GM12872 (cell line): ENCODE data around the gene MIPOL1.

Source experiments
- TF ChIP-seq, protein P1 (sequence below): IDR thresholded peaks from 3 replicates; pipeline ENCODE4 v1.5.1; 2011; ENCODE audit warnings: low read depth, mild to moderate bottlenecking, low read length, moderate library complexity; ENCODE audit not compliant: insufficient read depth

MIPOL1 gene

DNA sequence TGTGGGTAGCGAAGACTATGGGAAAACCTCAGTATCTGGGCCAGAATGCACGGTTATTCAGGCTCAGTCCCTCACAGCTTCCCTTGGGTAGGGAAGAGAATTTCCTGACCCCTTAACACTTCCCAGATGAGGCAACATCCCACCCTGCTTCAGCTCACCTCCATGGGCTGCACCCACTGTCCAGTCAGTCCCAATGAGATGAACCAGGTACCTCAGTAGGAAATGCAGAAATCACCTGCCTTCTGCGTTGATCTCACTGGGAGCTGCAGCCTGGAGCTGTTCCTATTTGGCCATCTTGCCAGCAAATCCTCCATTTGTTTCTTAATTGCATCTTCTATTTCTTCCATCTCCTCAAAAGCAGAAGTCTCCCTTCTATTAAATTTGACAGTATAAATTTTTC, 292.9 kb downstream of the MIPOL1 start:
- TF ChIP-seq, protein P1, sequence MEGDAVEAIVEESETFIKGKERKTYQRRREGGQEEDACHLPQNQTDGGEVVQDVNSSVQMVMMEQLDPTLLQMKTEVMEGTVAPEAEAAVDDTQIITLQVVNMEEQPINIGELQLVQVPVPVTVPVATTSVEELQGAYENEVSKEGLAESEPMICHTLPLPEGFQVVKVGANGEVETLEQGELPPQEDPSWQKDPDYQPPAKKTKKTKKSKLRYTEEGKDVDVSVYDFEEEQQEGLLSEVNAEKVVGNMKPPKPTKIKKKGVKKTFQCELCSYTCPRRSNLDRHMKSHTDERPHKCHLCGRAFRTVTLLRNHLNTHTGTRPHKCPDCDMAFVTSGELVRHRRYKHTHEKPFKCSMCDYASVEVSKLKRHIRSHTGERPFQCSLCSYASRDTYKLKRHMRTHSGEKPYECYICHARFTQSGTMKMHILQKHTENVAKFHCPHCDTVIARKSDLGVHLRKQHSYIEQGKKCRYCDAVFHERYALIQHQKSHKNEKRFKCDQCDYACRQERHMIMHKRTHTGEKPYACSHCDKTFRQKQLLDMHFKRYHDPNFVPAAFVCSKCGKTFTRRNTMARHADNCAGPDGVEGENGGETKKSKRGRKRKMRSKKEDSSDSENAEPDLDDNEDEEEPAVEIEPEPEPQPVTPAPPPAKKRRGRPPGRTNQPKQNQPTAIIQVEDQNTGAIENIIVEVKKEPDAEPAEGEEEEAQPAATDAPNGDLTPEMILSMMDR = no peak

DNA sequence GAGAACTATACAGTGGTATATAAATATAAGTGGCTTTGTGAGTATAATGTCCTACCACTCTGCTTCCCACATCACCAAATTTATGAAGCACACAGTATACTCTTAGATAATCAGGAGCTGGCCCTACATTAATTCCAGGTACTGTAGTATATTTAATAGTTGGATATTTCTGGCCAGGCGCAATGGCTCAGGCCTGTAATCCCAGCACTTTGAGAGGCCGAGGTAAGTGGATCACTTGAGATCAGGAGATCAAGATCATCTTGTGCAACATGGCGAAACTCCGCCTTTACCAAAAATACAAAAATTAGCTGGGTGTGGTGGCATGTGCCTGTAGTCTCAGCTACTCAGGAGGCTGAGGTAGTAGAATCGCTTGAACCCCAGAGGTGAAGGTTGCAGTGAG, 293.3 kb downstream of the MIPOL1 start:
- TF ChIP-seq, protein P1 = no peak

DNA sequence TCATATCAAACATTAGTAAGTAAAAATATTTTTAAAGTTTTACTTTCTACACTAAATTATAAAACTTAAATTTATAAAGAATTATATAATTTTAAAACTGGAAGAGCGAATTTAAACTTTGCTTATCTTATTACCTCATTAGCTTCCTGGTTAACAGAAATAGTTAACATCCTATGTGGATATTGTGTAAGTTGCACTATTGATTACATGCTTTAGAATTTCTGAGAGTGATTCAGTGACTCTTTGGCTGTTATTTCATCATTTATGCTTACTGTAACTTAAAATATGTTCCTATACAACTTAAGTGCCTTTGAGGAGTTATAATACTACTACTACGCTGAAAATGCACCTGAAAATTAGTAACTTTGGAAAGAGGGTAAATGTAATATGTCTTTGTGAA, 295.9 kb downstream of the MIPOL1 start:
- TF ChIP-seq, protein P1 = no peak

DNA sequence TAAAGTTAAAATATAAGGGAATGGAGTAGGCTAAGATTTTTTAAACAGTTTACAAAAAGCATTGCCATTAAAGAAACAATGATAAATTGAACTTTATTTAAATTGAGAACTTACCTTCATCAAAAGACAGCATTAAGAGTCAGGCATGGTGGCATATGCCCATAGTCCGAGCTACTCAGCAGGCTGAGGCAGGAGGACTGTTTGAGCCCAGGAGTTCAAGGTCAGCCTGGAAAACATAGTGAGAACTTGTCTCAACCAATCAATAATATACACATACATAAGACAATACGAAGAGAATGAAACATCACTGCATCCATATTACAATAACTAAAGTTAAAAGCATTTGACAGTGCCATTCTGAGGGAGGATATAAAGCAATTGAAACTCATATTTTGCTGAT, 299.7 kb downstream of the MIPOL1 start:
- TF ChIP-seq, protein P1 = no peak

DNA sequence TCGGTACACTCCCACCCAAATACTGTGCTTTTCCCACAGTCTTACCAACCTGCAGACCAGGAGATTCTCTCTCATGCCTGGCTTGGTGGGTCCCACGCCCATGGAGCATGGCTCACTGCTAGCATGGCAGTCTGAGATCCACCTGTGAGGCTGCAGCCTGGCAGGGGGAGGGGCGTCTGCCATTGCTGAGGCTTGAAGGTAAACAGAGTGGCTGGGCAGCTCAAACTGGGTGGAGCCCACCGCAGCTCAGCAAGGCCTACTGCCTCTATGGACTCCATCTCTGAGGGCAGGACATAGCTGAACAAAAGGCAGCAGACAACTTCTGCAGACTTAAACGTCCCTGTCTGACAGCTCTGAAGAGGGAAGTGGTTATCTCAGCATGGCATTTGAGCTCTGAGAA, 304.1 kb downstream of the MIPOL1 start:
- TF ChIP-seq, protein P1 = no peak

DNA sequence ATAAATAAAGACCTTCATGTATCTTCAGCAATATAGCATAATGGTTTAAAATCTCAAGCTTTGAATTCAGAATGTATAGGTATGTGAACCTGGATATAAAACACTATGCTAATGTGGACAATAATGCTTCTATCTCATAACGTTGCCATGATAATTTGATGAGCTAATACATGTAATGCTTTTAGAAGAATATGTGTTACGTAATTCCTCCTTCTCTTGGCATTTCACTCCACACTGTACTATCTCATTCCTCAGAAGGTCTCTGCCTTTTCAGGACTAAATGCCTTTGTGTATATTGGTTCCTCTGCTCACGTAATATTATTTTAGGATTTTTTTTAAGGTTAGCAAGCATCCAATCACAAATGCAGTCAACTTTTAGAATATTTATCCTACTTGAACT, 310.8 kb downstream of the MIPOL1 start:
- TF ChIP-seq, protein P1 = no peak

DNA sequence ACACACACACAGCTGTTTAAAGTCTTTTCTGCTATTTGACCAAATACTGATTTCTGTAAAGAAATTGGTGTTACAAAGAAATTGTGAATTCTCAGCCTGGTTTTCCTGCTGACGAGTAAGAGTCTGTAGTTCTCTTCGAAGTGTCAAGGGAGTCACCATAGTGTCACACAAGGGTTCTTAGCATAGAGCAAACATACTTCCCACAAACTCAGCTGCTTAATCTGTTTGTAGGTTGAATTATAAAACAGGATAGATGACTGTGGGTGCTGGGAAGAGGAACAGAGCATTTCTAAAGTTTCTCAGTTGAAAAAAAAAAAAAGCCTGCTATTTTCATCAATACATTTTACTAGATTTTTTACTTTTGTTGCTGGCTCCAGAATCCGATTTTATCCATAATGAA, 314.4 kb downstream of the MIPOL1 start:
- TF ChIP-seq, protein P1 = no peak

DNA sequence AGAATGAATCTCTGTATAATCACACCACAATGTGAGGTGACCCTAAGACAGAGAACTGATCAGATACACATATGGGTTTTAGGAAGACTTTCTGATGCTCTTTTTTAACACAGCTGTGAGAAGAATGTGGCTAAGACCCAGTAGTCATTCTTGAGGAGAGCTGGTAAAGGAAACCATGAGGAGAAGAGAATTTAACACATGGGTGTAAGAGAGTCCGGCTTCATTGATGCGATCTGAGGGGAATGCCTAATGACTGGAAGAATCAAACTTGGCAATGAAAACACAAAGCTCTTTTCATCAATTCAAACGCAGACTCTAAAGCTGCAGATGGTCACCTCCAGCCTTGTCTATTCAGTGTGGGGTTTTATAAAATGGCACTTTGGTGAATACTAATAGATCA, 318.0 kb downstream of the MIPOL1 start:
- TF ChIP-seq, protein P1 = no peak
